ACC112 (cell line): Measurements from ENCODE around the gene TRIM66.

ENCODE experiments used
- H2AFZ ChIP-seq: fragments of 200-600 bp; sonication (generic); one replicate; pipeline ENCODE4 v1.6.0; 2017; ENCODE audit warnings: antibody characterized with exemption, low read length; ENCODE audit not compliant: unreplicated experiment
- H3K27ac ChIP-seq: fragments of 200-600 bp; sonication (generic); 2 replicates; pipeline ENCODE4 v1.5.1; 2014; ENCODE audit warnings: low read depth, mild to moderate bottlenecking, antibody characterized with exemption, low read length, moderate library complexity
- H3K27me3 ChIP-seq: fragments of 200-600 bp; sonication (generic); 2 replicates; pipeline ENCODE4 v1.6.1; 2014; ENCODE audit warnings: mild to moderate bottlenecking, antibody characterized with exemption, low read length, moderate library complexity, mixed read lengths; ENCODE audit not compliant: insufficient read depth
- H3K36me3 ChIP-seq: fragments of 200-600 bp; sonication (generic); 2 replicates; pipeline ENCODE4 v1.6.1; 2016; ENCODE audit warnings: mild to moderate bottlenecking, antibody characterized with exemption, low read length, moderate library complexity, mixed read lengths; ENCODE audit not compliant: insufficient read depth
- H3K4me1 ChIP-seq: fragments of 200-600 bp; sonication (generic); one replicate; pipeline ENCODE4 v1.6.1; 2016; ENCODE audit warnings: low read length, mixed read lengths; ENCODE audit not compliant: insufficient read depth, unreplicated experiment, control insufficient read depth
- H3K4me3 ChIP-seq: fragments of 200-600 bp; sonication (generic); 2 replicates; pipeline ENCODE4 v1.5.1; 2014; ENCODE audit warnings: mild to moderate bottlenecking, low read depth, low read length
- H3K79me2 ChIP-seq: fragments of 200-600 bp; sonication (generic); one replicate; pipeline ENCODE4 v1.6.0; 2016; ENCODE audit warnings: low read length; ENCODE audit not compliant: control insufficient read depth, unreplicated experiment, insufficient read depth

The TRIM66 gene

DNA sequence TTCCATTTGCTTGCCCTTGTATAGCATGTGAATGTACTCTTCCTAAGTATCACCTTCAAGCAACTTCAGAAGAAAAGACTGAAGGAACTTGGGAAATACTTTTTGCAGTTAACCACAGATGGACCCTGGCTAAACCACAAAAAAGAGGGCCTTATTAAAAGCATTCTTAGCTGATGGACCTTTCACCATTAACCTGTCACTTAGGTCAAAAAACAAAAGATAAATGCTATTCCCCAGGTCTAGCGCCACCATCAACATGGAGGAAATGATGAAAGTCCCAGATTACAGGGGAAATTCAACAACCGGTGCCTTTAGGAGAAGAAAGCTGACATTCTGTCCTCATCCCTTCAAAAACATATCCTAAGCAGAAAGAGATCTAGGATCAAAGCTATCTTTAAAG lies 117.9 kb downstream of the TRIM66 start:
- Histone ChIP-seq H3K4me1 (peaks cover 10% of the 10 kb centered on the region), H3K4me3 (no peak overlapping the region), H3K79me2 (no peaks in the 10 kb centered on the region), H3K27me3 (peaks cover 60% of the 10 kb centered on the region), H2AFZ (no peak overlapping the region), H3K36me3 (no peaks in the 10 kb centered on the region), H3K27ac (no peak overlapping the region)
